ENCODE results near the gene PEX14.

PEX14 gene

GRCh38 chr1:10652626-10653025 is 177.9 kb downstream of the PEX14 start:
- no peak for DNase-seq

- no peak for DNase-seq
Measured at GRCh38 chr1:10653370-10654125, 178.8 kb downstream of the PEX14 start.

- DNase-seq = no peak
Measured at GRCh38 chr1:10655002-10655401, 180.3 kb downstream of the PEX14 start.

- DNase-seq = no peak
Measured at GRCh38 chr1:10656431-10656830, 181.7 kb downstream of the PEX14 start.

GRCh38 chr1:10657088-10657847 is 182.5 kb downstream of the PEX14 start:
- DNase-seq = no peak

- no peak for DNase-seq
Measured at GRCh38 chr1:10658396-10659066, 183.8 kb downstream of the PEX14 start.

- no peak for DNase-seq
Measured at GRCh38 chr1:10659218-10659617, 184.5 kb downstream of the PEX14 start.

- DNase-seq = no peak
Measured at GRCh38 chr1:10659646-10660540, 185.1 kb downstream of the PEX14 start.

GRCh38 chr1:10661453-10661852 is 186.7 kb downstream of the PEX14 start:
- DNase-seq = no peak

GRCh38 chr1:10662090-10662688 is 187.4 kb downstream of the PEX14 start:
- no peak for DNase-seq

GRCh38 chr1:10662824-10663677 is 188.3 kb downstream of the PEX14 start:
- no peak for DNase-seq

- no peak for DNase-seq
Measured at GRCh38 chr1:10663678-10664035, 188.9 kb downstream of the PEX14 start.

GRCh38 chr1:10664251-10664650 is 189.5 kb downstream of the PEX14 start:
- DNase-seq = no peak

- DNase-seq = no peak
Measured at GRCh38 chr1:10665226-10665625, 190.5 kb downstream of the PEX14 start.

GRCh38 chr1:10665930-10666850 is 191.4 kb downstream of the PEX14 start:
- DNase-seq = no peak

- DNase-seq = no peak
Measured at GRCh38 chr1:10667861-10668761, 193.4 kb downstream of the PEX14 start.

GRCh38 chr1:10669570-10669969 is 194.8 kb downstream of the PEX14 start:
- DNase-seq = no peak

- DNase-seq = no peak
Measured at GRCh38 chr1:10670190-10670589, 195.4 kb downstream of the PEX14 start.

GRCh38 chr1:10671090-10671489 is 196.3 kb downstream of the PEX14 start:
- no peak for DNase-seq
